Astrocyte (in vitro differentiated cells and primary cell): ENCODE results near the gene FADS6. TPM values are rescaled to one million over a fixed set of nuclear protein-coding genes. Genes with fewer than 3 reads are reported as not detected.

Source experiments
- DNase-seq: peaks from one replicate; pipeline ENCODE4 v3.0.0-alpha.2; 2010; ENCODE audit warnings: low read depth
- FAIRE-seq: peaks from 2 replicates; lab custom pipeline; 2011; peaks lifted over from hg19 to GRCh38; lab: Jason Lieb, UNC
- H2AFZ ChIP-seq: 2 replicates; pipeline ENCODE4 v1.6.0; 2012; ENCODE audit warnings: low read depth, low read length, inconsistent platforms
- H3K27ac ChIP-seq: 2 replicates; pipeline ENCODE4 v1.5.1; 2011; ENCODE audit warnings: low read depth, low read length, inconsistent platforms
- H3K27me3 ChIP-seq: 2 replicates; pipeline ENCODE4 v1.6.0; 2011; ENCODE audit warnings: low read length, inconsistent platforms; ENCODE audit not compliant: insufficient read depth
- H3K36me3 ChIP-seq: 2 replicates; pipeline ENCODE4 v1.5.1; 2011; ENCODE audit warnings: low read length, inconsistent platforms; ENCODE audit not compliant: insufficient read depth
- H3K4me1 ChIP-seq: 2 replicates; pipeline ENCODE4 v1.5.1; 2011; ENCODE audit warnings: low read length, inconsistent platforms; ENCODE audit not compliant: insufficient read depth
- H3K4me2 ChIP-seq: 2 replicates; pipeline ENCODE4 v1.6.0; 2012; ENCODE audit warnings: low read length, inconsistent platforms
- H3K4me3 ChIP-seq: 2 replicates; pipeline ENCODE4 v1.5.1; 2011; ENCODE audit warnings: low read depth, mild to moderate bottlenecking, low read length, inconsistent platforms; ENCODE audit not compliant: insufficient read depth
- H3K79me2 ChIP-seq: 2 replicates; pipeline ENCODE4 v1.6.0; 2012; ENCODE audit warnings: mild to moderate bottlenecking, low read length, inconsistent platforms; ENCODE audit not compliant: insufficient read depth
- H3K9ac ChIP-seq: 2 replicates; pipeline ENCODE4 v1.6.0; 2012; ENCODE audit warnings: mild to moderate bottlenecking, low read length, inconsistent platforms
- H3K9me3 ChIP-seq: 2 replicates; pipeline ENCODE4 v1.5.1; 2012; ENCODE audit warnings: low read depth, mild to moderate bottlenecking, low read length, inconsistent platforms; ENCODE audit not compliant: insufficient read depth
- H4K20me1 ChIP-seq: 2 replicates; pipeline ENCODE4 v1.6.0; 2012; ENCODE audit warnings: low read length, inconsistent platforms; ENCODE audit not compliant: insufficient read depth
- H3K27ac Mint-ChIP-seq: one replicate; pipeline ENCODE4 v1.8.0; 2021; ENCODE audit warnings: mild to moderate bottlenecking, mixed read lengths; ENCODE audit not compliant: unreplicated experiment
- H3K27me3 Mint-ChIP-seq: one replicate; pipeline ENCODE4 v1.8.0; 2021; ENCODE audit warnings: low read depth, mixed read lengths; ENCODE audit not compliant: unreplicated experiment
- H3K36me3 Mint-ChIP-seq: one replicate; pipeline ENCODE4 v1.8.0; 2021; ENCODE audit warnings: low read depth, mixed read lengths; ENCODE audit not compliant: unreplicated experiment
- H3K4me1 Mint-ChIP-seq: one replicate; pipeline ENCODE4 v1.8.0; 2021; ENCODE audit warnings: low read depth, mixed read lengths; ENCODE audit not compliant: unreplicated experiment
- H3K4me3 Mint-ChIP-seq: one replicate; pipeline ENCODE4 v1.8.0; 2021; ENCODE audit warnings: mild to moderate bottlenecking, moderate library complexity, mixed read lengths; ENCODE audit not compliant: unreplicated experiment
- H3K9me3 Mint-ChIP-seq: one replicate; pipeline ENCODE4 v1.8.0; 2021; ENCODE audit warnings: mild to moderate bottlenecking, mixed read lengths; ENCODE audit not compliant: unreplicated experiment
- CTCF ChIP-seq: IDR thresholded peaks from 2 replicates; pipeline ENCODE4 v1.5.1; 2011; ENCODE audit warnings: low read depth, mild to moderate bottlenecking, inconsistent platforms, low read length, moderate library complexity; ENCODE audit not compliant: insufficient read depth
- EZH2 ChIP-seq: IDR thresholded peaks from 2 replicates; pipeline ENCODE4 v1.6.1; 2012; ENCODE audit warnings: mild to moderate bottlenecking, low read length, inconsistent platforms; ENCODE audit not compliant: insufficient read depth
- total RNA-seq: library from RNA; stranded (reverse); gene quantifications from 2 replicates; pipeline ENCODE4 v1.2.1, GENCODE V29; 2021

The FADS6 gene
- total RNA-seq, 1 donor from 2014 or later: not detected

- TF ChIP-seq CTCF (no peak), EZH2 (no peak)
- peaks cover 55% of the 10 kb centered on the region for H4K20me1 ChIP-seq
- FAIRE-seq (no peak), DNase-seq (no peak)
- no peak overlapping the region for H3K4me3 ChIP-seq
- Mint-ChIP-seq H3K27me3 (peaks cover 5% of the 10 kb centered on the region), H3K4me1 (peaks cover 10% of the 10 kb centered on the region), H3K36me3 (peaks cover 22% of the 10 kb centered on the region), H3K9me3 (no peaks in the 10 kb centered on the region), H3K27ac (no peak overlapping the region), H3K4me3 (no peak overlapping the region)
- no peak overlapping the region for H3K27ac ChIP-seq
- no peaks in the 10 kb centered on the region for H3K79me2 ChIP-seq
- H3K4me2 ChIP-seq: no peak overlapping the region
- H3K27me3 ChIP-seq: peaks cover 9% of the 10 kb centered on the region
- no peak overlapping the region for H2AFZ ChIP-seq
- peaks cover 3% of the 10 kb centered on the region for H3K36me3 ChIP-seq
- no peaks in the 10 kb centered on the region for H3K9me3 ChIP-seq
- no peak overlapping the region for H3K9ac ChIP-seq
- H3K4me1 ChIP-seq: peaks cover 4% of the 10 kb centered on the region
Measured at GRCh38 chr17:74865504-74866197, 27.8 kb downstream of the FADS6 start.

- Mint-ChIP-seq H3K36me3 (peaks cover 19% of the 10 kb centered on the region), H3K9me3 (no peaks in the 10 kb centered on the region), H3K27ac (peak overlapping the region; percentile 1), H3K4me3 (no peak overlapping the region), H3K4me1 (peaks cover 8% of the 10 kb centered on the region), H3K27me3 (peaks cover 6% of the 10 kb centered on the region)
- peaks cover 3% of the 10 kb centered on the region for H3K36me3 ChIP-seq
- no peak overlapping the region for H3K4me2 ChIP-seq
- no peak overlapping the region for H3K4me3 ChIP-seq
- DNase-seq (no peak), FAIRE-seq (no peak)
- H3K4me1 ChIP-seq: peaks cover 4% of the 10 kb centered on the region
- no peaks in the 10 kb centered on the region for H3K9me3 ChIP-seq
- H2AFZ ChIP-seq: no peak overlapping the region
- peaks cover 16% of the 10 kb centered on the region for H3K27me3 ChIP-seq
- peaks cover 62% of the 10 kb centered on the region for H4K20me1 ChIP-seq
- no peak overlapping the region for H3K9ac ChIP-seq
- H3K27ac ChIP-seq: no peak overlapping the region
- no peaks in the 10 kb centered on the region for H3K79me2 ChIP-seq
- peak; percentile 83 for TF ChIP-seq CTCF
- no peak for TF ChIP-seq EZH2
Measured at GRCh38 chr17:74864866-74865395, 28.5 kb downstream of the FADS6 start.
